Adrenal gland (tissue), 5 donors: ENCODE data around the gene TAF11L10.

ENCODE experiments used
- POLR2A ChIP-seq, 2 donors: fragments of 450-650 bp; IDR thresholded peaks; one replicate each; pipeline ENCODE4 v1.6.1; 2017; ENCODE audit warnings: antibody characterized with exemption in 2 of 2, mild to moderate bottlenecking in 2 of 2, moderate library complexity in 1 of 2
- TF ChIP-seq, protein P1 (sequence below), 6 experiments: fragments of 450-650 bp in 4 of 6; fragments of 200-600 bp in 2 of 6; sonication (generic) in 1 of 6; IDR thresholded peaks; 1 replicate in 5 of 6; 2 replicates in 1 of 6; pipeline versions ENCODE4 v1.5.1 to v1.8.0; 2016 to 2021; ENCODE audit warnings: antibody characterized with exemption in 6 of 6, mild to moderate bottlenecking in 2 of 6, moderate library complexity in 1 of 6
- donor health status: DM: no; HTN: no; CAD: no.

DNA sequence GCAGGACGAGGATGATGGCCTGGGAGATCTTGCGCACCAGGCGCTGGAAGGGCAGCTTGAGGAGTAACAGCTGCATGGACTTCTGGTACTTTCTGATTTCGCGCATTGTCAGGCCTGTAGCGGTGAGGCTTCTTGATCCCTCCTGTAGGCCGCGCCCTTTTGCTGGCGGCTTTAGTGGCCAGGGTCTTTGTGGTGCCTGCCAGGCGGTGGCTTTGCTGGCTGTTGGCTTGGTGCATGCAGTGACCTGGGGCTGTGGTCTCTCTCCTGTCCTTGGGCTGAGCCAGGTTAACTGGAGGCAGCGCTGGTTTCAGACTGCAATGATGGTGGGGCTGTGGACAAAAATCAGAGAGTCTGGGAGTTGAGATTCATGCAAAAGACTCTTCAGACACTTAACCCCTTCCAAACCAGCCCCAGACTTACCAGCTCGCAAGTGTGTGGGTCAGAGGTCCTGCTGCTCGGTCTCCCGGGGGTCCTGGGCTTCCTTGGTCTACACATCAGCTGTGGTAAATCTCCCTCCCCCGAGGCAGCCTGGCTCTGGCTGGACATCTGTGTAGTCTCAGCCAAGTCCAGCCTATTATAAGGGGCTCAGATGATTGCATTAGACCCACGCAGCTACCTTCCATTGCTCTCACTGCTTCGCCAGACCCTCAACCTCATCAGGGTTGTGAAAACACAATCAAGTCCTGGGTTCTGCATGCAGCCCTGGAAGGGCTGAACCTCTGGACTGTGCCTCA is 17.4 kb upstream of the TAF11L10 start:
- TF ChIP-seq, protein P1, sequence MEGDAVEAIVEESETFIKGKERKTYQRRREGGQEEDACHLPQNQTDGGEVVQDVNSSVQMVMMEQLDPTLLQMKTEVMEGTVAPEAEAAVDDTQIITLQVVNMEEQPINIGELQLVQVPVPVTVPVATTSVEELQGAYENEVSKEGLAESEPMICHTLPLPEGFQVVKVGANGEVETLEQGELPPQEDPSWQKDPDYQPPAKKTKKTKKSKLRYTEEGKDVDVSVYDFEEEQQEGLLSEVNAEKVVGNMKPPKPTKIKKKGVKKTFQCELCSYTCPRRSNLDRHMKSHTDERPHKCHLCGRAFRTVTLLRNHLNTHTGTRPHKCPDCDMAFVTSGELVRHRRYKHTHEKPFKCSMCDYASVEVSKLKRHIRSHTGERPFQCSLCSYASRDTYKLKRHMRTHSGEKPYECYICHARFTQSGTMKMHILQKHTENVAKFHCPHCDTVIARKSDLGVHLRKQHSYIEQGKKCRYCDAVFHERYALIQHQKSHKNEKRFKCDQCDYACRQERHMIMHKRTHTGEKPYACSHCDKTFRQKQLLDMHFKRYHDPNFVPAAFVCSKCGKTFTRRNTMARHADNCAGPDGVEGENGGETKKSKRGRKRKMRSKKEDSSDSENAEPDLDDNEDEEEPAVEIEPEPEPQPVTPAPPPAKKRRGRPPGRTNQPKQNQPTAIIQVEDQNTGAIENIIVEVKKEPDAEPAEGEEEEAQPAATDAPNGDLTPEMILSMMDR (IDR thresholded peaks at IDR 0.05) = no peak
- no peak for TF ChIP-seq POLR2A (IDR thresholded peaks at IDR 0.05)
